Tibial nerve (tissue), 4 donors: ENCODE data around the gene CCDC18. TPM values are rescaled to one million over a fixed set of nuclear protein-coding genes. Genes with fewer than 3 reads are reported as not detected.

Experiments used
- DNase-seq, 2 donors: peaks; one replicate each; pipeline ENCODE4 v3.0.0-alpha.2; 2019; ENCODE audit warnings: low spot score in 2 of 2
- H3K27ac ChIP-seq, 4 donors: fragments of 200-600 bp; sonication (generic) in 3 of 4; one replicate each; pipeline ENCODE4 v1.5.1; 2017 to 2019; ENCODE audit warnings: mild to moderate bottlenecking in 1 of 4
- H3K27me3 ChIP-seq, 2 donors: fragments of 200-600 bp; sonication (generic) in 1 of 2; one replicate each; pipeline versions ENCODE4 v1.5.1 to v1.6.0; 2017 to 2019
- H3K36me3 ChIP-seq, 3 donors: fragments of 200-600 bp; sonication (generic); one replicate each; pipeline ENCODE4 v1.5.1; 2018 to 2019
- H3K4me1 ChIP-seq, 4 donors: fragments of 200-600 bp; sonication (generic) in 3 of 4; one replicate each; pipeline ENCODE4 v1.5.1; 2017 to 2019
- H3K4me3 ChIP-seq, 4 donors: fragments of 200-600 bp; sonication (generic) in 3 of 4; one replicate each; pipeline ENCODE4 v1.5.1; 2017 to 2019; ENCODE audit warnings: mild to moderate bottlenecking in 1 of 4, moderate library complexity in 1 of 4
- H3K9me3 ChIP-seq, 4 donors: fragments of 200-600 bp; sonication (generic) in 3 of 4; one replicate each; pipeline ENCODE4 v1.5.1; 2017 to 2019
- CTCF ChIP-seq, 5 experiments: fragments of 200-600 bp in 3 of 5; fragments of 450-650 bp in 2 of 5; sonication (generic) in 3 of 5; IDR thresholded peaks; one replicate each; pipeline ENCODE4 v1.5.1; 2016 to 2019; ENCODE audit warnings: antibody characterized with exemption in 5 of 5, mild to moderate bottlenecking in 3 of 5, moderate library complexity in 2 of 5
- EP300 ChIP-seq, 2 donors: sonication (generic); formaldehyde crosslinking; IDR thresholded peaks; one replicate each; pipeline ENCODE4 v1.6.1; 2017; ENCODE audit warnings: antibody characterized with exemption in 2 of 2, mild to moderate bottlenecking in 1 of 2
- POLR2A ChIP-seq, 2 donors: fragments of 450-650 bp; IDR thresholded peaks; one replicate each; pipeline ENCODE4 v1.6.1; 2017; ENCODE audit warnings: antibody characterized with exemption in 2 of 2, mild to moderate bottlenecking in 2 of 2, moderate library complexity in 2 of 2
- WGBS, 2 donors: methylation state at CpG; one replicate each; pipeline ENCODE4 v1.1.5; 2018; 5-methylcytosine and 5-hydroxymethylcytosine counted together
- total RNA-seq, 4 donors: library from RNA; depleted of rRNA; stranded (reverse); fragments of >200 nt; gene quantifications; one replicate each; pipeline ENCODE4 v1.1.0, GENCODE V29; 2016

Gene CCDC18
- total RNA-seq, 4 donors from 2014 or later, result 2.2 to 16.0 (median 8.7) TPM

GRCh38 chr1:93142161-93142560 is 38.4 kb upstream of the CCDC18 start:
- no peak overlapping the region for H3K27ac ChIP-seq
- H3K27me3 ChIP-seq, result no peaks in the 10 kb centered on the region
- no peaks in the 10 kb centered on the region for H3K4me1 ChIP-seq
- no peak for TF ChIP-seq EP300 (IDR thresholded peaks at IDR 0.05)
- no peak for TF ChIP-seq CTCF (IDR thresholded peaks at IDR 0.05)
- TF ChIP-seq POLR2A (IDR thresholded peaks at IDR 0.05), result no peak
- H3K9me3 ChIP-seq, result no peaks in the 10 kb centered on the region
- no peak overlapping the region for H3K4me3 ChIP-seq
- DNase-seq, result no peak
- H3K36me3 ChIP-seq, result peaks cover 0 to 34% (median 0%) of the 10 kb centered on the region in 3 donors
- 95 to 99% methylated on average over 2 of the region's 2 CpGs for WGBS, 2 donors

- H3K27ac ChIP-seq, result no peak overlapping the region
- H3K36me3 ChIP-seq, result peaks cover 0 to 25% (median 0%) of the 10 kb centered on the region in 3 donors
- no peaks in the 10 kb centered on the region for H3K27me3 ChIP-seq
- H3K4me3 ChIP-seq, result no peak overlapping the region
- peaks cover 0 to 5% (median 0%) of the 10 kb centered on the region in 4 donors for H3K4me1 ChIP-seq
- H3K9me3 ChIP-seq, result no peaks in the 10 kb centered on the region
- DNase-seq, result no peak
- 60 to 61% methylated on average over 1 of the region's 1 CpG for WGBS, 2 donors
- TF ChIP-seq POLR2A (IDR thresholded peaks at IDR 0.05) (no peak), CTCF (IDR thresholded peaks at IDR 0.05) (no peak), EP300 (IDR thresholded peaks at IDR 0.05) (no peak)
These were observed 37.4 kb upstream of the CCDC18 start for GRCh38 chr1:93143136-93143535.

GRCh38 chr1:93143769-93144168 is 36.8 kb upstream of the CCDC18 start:
- WGBS, 2 donors, result 95% methylated on average over 4 of the region's 4 CpGs

GRCh38 chr1:93148001-93148400 is 32.5 kb upstream of the CCDC18 start:
- TF ChIP-seq POLR2A (IDR thresholded peaks at IDR 0.05) (no peak), CTCF (IDR thresholded peaks at IDR 0.05) (no peak), EP300 (IDR thresholded peaks at IDR 0.05) (no peak)
- H3K36me3 ChIP-seq, result peaks cover 0 to 44% (median 0%) of the 10 kb centered on the region in 3 donors
- DNase-seq, result no peak
- WGBS, 2 donors, result 20 to 24% methylated on average over 7 of the region's 7 CpGs
- H3K27me3 ChIP-seq, result no peaks in the 10 kb centered on the region
- H3K9me3 ChIP-seq, result no peaks in the 10 kb centered on the region
- no peak overlapping the region for H3K4me3 ChIP-seq
- no peak overlapping the region for H3K27ac ChIP-seq
- H3K4me1 ChIP-seq, result peaks cover 0 to 8% (median 0%) of the 10 kb centered on the region in 4 donors

More at GRCh38 chr1:93143769-93144168, 36.8 kb upstream of the CCDC18 start:
- no peaks in the 10 kb centered on the region for H3K9me3 ChIP-seq
- no peak for DNase-seq
- TF ChIP-seq POLR2A (IDR thresholded peaks at IDR 0.05), result no peak
- no peak for TF ChIP-seq EP300 (IDR thresholded peaks at IDR 0.05)
- no peak for TF ChIP-seq CTCF (IDR thresholded peaks at IDR 0.05)
- H3K27ac ChIP-seq, result no peak overlapping the region
- H3K4me1 ChIP-seq, result peaks cover 0 to 8% (median 0%) of the 10 kb centered on the region in 4 donors
- H3K36me3 ChIP-seq, result peaks cover 0 to 26% (median 0%) of the 10 kb centered on the region in 3 donors
- no peaks in the 10 kb centered on the region for H3K27me3 ChIP-seq
- H3K4me3 ChIP-seq, result no peak overlapping the region

- DNase-seq, result no peak
- H3K36me3 ChIP-seq, result peaks cover 0 to 69% (median 0%) of the 10 kb centered on the region in 3 donors
- TF ChIP-seq EP300 (IDR thresholded peaks at IDR 0.05) (no peak), CTCF (IDR thresholded peaks at IDR 0.05) (no peak), POLR2A (IDR thresholded peaks at IDR 0.05) (no peak)
- peaks cover 0 to 8% (median 0%) of the 10 kb centered on the region in 4 donors for H3K4me1 ChIP-seq
- H3K27me3 ChIP-seq, result no peaks in the 10 kb centered on the region
- no peak overlapping the region for H3K27ac ChIP-seq
- WGBS, 2 donors, result 13 to 18% methylated on average over 1 of the region's 1 CpG
- H3K9me3 ChIP-seq, result no peaks in the 10 kb centered on the region
- no peak overlapping the region for H3K4me3 ChIP-seq
These were observed 29.8 kb upstream of the CCDC18 start for GRCh38 chr1:93150729-93151128.
